GM19468 (cell line): Measurements from ENCODE around the gene CATSPERD.

Source experiments
- ATAC-seq: cut with Tn5 transposase; IDR thresholded peaks from one replicate; pipeline ENCODE4 v1.9.1; 2021; ENCODE audit warnings: mild to moderate bottlenecking, moderate library complexity, moderate number of reproducible peaks; ENCODE audit not compliant: unreplicated experiment; ENCODE audit errors: extremely low read depth

CATSPERD gene

GRCh38 chr19:5719961-5720790 is at the start of gene CATSPERD, which contains the start of gene LONP1:
TSS of gene CATSPERD (plus strand) at chr19:5720637. CDS start at chr19:5720738, 101 bp downstream.
TSS of gene LONP1 (minus strand) at chr19:5720146. CDS start at chr19:5720132, 14 bp downstream.
- peak; percentile 75 for ATAC-seq

- no peak for ATAC-seq
These were observed 48.8 kb upstream of the CATSPERD start for GRCh38 chr19:5671600-5671999.

GRCh38 chr19:5672708-5673459 is 47.6 kb upstream of the CATSPERD start:
- ATAC-seq: no peak

- ATAC-seq: no peak
These were observed 46.7 kb upstream of the CATSPERD start for GRCh38 chr19:5673752-5674151.

- ATAC-seq: no peak
These were observed 45.7 kb upstream of the CATSPERD start for GRCh38 chr19:5674714-5675113.

- ATAC-seq: no peak
These were observed 44.2 kb upstream of the CATSPERD start for GRCh38 chr19:5676105-5676771.

- ATAC-seq: no peak
These were observed 43.7 kb upstream of the CATSPERD start for GRCh38 chr19:5676772-5677105.

- no peak for ATAC-seq
These were observed 43.3 kb upstream of the CATSPERD start for GRCh38 chr19:5677136-5677535.

- no peak for ATAC-seq
These were observed 42.9 kb upstream of the CATSPERD start for GRCh38 chr19:5677580-5677979.

- no peak for ATAC-seq
These were observed 42.2 kb upstream of the CATSPERD start for GRCh38 chr19:5678071-5678718.

GRCh38 chr19:5679289-5680083 is 41.0 kb upstream of the CATSPERD start:
- no peak for ATAC-seq

GRCh38 chr19:5680084-5680436 is 40.4 kb upstream of the CATSPERD start:
- no peak for ATAC-seq

- peak; percentile 85 for ATAC-seq
These were observed 39.7 kb upstream of the CATSPERD start, which contains the start of the genes HSD11B1L and MICOS13 for GRCh38 chr19:5680437-5681368. TSS of gene HSD11B1L (plus strand) at chr19:5681027. CDS start at chr19:5684833, 3,806 bp downstream. TSS of gene MICOS13 (minus strand) at chr19:5680516. CDS start at chr19:5680486, 30 bp downstream.

- no peak for ATAC-seq
These were observed 38.9 kb upstream of the CATSPERD start for GRCh38 chr19:5681391-5682106.

- no peak for ATAC-seq
These were observed 38.3 kb upstream of the CATSPERD start for GRCh38 chr19:5682107-5682482.

GRCh38 chr19:5683177-5683886 is 37.1 kb upstream of the CATSPERD start:
- no peak for ATAC-seq
